HG03097 (cell line): ENCODE data around the gene SECTM1.

Experiments
- ATAC-seq: cut with Tn5 transposase; IDR thresholded peaks from one replicate; pipeline ENCODE4 v1.9.1; 2021; ENCODE audit not compliant: unreplicated experiment, low FRiP score

Gene SECTM1

DNA sequence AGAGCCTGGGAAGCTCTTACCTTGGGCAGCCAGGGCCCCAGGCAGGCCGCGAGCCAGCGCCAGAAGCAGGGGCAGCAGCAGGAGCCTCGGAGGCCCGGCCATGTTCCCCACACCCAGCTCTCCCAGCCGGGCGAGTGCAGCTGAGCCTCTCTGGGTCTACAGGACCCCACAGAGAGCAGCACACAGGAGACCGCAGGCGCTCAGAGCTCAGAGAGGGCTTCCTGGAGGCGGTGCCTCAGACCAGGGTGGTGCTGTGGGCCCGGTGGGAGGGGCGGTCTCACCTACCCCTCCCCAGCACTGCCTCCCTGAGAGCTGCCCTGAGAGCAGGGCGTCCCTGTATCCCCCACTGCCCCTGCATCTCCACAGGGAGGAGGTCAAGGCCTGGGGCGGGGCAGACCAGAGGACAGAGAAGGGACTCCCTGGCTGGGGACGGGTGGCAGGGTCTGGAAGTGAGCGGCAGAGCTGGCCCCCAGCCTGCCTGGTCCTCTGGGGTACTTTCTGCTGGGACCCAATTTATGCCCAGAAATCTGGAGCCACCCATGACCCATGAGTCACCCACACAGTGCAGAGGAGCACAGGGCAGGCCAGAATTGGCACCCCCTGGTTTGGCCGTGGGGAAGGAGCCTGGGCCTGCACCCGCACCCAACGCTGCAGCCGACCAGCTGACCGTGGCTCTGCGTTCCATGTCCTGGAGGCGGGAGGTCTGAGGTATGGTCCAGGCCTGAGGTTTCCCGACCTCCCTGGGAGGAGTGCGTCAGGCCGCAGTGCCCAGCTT is 16.0 kb downstream of the SECTM1 start, which contains the start of gene CD7:
Gene CD7 (minus strand): TSS at position 215 of the 775 bp plus-strand sequence. CDS start 113 bp downstream, at position 102.
- ATAC-seq = no peak

GRCh38 chr17:82316651-82317393 is 16.7 kb downstream of the SECTM1 start:
- no peak for ATAC-seq

DNA sequence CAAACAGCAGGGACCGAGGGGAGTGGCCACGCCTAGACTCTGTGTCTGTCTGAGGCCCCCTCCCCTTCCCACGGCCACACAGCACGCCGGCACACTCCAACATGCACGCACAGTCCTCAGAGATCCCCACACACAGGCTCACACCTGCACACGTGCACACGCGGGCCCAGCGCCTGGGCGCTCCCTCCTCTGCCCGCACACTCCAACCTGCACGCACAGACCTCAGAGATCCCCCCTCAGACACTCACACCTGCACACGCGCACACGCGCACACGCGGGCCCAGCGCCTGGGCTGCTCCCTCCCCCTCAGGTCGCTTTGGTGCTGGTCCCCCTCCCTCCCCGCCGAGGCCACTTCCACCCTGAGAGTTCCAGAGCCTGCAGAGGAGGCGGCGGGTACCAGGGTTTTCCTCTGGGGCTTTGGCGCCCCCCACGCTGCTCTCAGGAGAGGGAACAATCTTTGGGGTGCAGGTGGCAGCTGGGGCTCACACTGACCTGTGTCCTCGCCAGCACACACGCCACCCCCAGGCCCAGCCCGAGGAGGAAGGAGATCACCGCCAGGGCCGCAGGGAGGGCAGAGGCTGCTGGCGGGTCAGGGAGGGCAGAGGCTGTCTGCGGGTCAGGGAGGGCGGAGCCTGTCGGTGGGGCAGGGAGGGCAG is 17.7 kb downstream of the SECTM1 start:
- no peak for ATAC-seq

- no peak for ATAC-seq
These were observed 18.6 kb downstream of the SECTM1 start for GRCh38 chr17:82314727-82315605.

- ATAC-seq = no peak
These were observed 19.4 kb downstream of the SECTM1 start for GRCh38 chr17:82314012-82314726.

- ATAC-seq = no peak
These were observed 20.2 kb downstream of the SECTM1 start for GRCh38 chr17:82313195-82314011.

DNA sequence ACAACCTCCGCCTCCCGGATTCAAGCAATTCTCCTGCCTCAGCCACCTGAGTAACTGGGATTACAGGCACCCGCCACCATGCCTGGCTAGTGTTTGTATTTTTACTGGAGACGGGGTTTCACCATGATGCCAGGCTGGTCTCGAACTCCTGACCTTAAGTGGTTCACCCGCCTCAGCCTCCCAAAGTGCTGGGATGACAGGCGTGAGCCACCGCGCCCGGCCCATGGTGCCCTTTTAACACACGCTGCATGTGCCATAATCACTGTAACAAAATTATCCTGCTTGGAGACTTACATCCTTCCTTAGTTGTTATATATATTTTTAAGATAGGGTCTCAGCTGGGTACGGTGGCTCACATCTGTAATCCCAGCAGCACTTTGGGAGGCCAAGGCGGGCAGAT is 21.6 kb downstream of the SECTM1 start:
- no peak for ATAC-seq

DNA sequence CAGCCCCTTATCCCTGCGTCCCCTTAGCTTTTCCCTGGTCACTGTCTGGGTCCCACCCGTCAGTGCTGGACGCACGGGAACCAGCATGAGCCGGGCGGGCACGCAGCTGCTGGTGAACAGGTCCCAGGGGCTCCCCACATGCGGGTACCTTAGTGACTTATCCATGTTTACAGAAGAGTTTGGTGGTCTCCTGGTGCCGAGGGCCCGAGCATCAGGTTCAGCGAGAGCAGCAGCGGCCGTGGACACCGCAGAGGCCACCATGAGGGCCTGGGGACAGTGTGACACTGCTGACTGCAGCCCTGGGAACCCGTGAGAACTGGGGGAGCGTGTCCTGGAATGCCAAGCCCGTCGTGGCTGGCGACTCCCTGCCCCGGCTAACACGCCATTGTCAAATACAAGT is 22.7 kb downstream of the SECTM1 start:
- no peak for ATAC-seq

DNA sequence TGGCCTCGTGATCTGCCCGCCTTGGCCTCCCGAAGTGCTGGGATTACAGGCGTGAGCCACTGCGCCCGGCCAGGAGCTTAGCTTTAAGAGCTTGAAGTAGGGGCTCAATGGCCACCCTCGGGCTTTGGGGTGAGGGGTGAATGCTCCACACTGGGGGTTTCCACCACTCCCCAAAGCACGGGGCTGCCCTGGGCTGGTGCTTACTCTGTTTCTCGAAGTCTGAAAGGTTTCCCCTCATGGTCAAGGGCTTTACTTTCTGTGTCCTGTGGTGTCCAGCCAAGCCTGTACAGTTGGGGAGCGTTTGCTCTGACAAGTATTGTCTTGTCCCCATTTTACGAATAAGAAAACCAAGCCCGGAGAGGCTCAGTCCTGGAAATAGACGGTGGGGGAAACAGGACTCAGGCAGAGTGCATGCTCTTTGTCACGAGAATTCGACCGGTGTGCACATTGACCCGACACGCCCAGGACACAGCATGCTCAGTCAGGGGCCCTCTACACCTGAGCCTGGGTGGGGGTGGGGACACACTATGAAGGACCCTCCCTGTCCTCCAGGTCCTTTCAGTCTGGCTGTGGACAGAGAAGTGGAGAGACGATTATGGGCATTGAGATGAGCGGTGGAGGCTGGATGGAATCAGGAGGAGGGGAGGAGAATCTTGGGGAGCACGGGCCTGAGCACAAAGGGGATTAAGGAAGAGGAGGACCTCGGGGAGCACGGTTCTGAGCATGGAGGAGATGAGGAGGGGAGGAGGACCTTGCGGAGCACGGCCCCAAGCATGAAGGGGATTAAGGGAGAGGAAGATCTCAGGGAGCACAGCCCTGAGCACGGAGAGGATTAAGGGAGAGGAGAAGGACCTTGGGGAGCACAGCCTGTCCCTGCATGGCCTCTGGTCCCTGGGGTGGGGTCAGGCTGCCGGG is 23.7 kb downstream of the SECTM1 start:
- no peak for ATAC-seq

- no peak for ATAC-seq
These were observed 27.8 kb downstream of the SECTM1 start for GRCh38 chr17:82305727-82306300.

DNA sequence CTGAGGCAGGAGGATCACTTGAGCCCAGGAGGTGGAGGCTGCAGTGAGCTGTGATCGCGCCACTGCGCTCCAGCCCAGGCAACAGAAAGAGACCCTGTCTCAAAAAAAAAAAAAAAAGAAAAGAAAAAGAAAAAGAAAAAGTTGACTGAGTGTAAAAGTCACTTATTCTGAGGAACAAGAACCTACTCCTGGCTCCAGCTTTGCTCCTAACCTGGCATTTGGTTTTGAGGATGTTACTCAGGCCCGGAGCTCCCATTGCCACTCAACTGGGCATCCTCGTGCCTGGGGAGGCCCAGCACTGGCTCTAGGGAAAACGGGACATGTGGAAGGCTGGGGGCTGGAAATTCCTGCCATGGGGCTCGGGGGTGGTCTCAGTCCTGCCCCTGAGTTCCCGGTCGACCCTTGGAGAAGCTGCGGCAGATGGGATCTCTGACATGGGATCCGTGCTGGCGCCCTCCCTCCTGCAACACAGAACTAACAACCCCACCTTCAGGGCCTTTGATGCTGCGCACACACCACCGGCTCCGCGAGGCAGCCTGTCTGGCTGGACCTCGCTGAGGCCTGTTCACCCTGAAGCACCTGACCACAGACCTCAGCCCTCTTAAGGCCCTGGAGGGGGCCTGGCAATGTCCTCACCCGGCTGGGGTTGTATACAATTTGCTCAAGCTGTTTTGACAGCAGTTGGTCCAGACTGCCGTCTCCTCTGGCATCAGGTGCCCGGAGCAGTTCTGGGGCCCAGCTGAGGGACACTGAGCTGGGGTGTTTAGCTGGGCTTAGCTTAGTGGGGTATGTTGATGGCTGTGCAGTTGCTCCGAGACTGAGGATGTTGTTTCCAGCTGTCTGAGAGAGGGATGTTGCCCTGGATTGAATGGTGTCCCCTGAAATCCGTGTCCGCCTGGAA is 28.5 kb downstream of the SECTM1 start:
- ATAC-seq = no peak

DNA sequence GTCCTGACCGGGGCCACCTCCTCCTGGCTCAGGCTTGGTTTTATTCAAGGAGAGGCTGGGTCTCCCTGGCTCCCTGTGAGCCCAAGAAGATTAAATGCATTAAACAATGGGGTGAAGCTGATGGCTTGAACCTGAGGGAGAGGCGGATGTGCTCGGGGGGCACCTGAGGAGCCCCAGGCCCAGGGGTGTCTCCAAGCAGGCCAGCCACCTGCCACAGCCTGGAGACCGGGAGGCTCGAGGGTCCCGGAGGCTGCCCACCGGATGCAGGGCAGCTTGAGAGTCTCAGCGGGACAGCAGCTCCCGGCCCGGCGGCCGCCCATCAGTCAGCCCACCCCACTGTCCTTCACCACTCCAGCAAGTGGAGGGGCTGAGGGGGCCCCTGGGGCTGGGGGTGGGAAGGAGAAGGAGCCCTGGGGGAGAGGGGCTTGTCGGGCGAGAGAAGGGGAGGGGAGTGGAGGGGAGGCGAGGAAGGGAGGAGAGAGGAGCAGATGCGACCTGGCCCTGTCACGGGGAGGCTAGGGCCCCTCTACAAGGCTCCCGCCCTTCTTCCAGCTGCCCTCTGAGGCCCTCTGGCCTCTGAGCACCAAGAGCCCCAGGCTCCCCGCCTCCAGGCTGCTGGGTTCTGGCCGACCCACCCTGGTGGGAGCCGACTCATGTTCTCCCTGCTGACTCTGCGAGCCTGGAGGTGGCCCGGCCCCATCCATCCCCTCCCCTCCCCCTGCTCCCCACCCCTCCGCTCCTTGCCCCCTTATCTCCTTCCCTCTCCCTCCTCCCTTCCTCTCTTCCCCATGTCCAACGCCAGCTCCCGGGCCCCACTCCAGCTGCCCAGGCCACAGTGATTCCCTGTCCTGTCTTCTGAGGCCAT is 29.4 kb downstream of the SECTM1 start:
- ATAC-seq = no peak

- no peak for ATAC-seq
These were observed 30.3 kb downstream of the SECTM1 start for GRCh38 chr17:82302991-82303943.

- no peak for ATAC-seq
These were observed 31.0 kb downstream of the SECTM1 start for GRCh38 chr17:82302568-82302963.
